Measurements from ENCODE around the gene VPS4A.

- TF ChIP-seq SMC3 (IDR thresholded peaks at IDR 0.05; ENCODE audit: low read depth, low read length) (no peak), CTCF (IDR thresholded peaks at IDR 0.05) (no peak), POLR2AphosphoS5 (IDR thresholded peaks at IDR 0.05; ENCODE audit: low read depth, low read length) (no peak), ZBTB33 (IDR thresholded peaks at IDR 0.05; ENCODE audit: borderline replicate concordance, low read depth) (no peak), FOXJ3 (CRISPR knock-in tag; IDR thresholded peaks at IDR 0.05) (no peak)
These were observed 35.5 kb downstream of the VPS4A start for GRCh38 chr16:69346683-69347082.
